ENCODE data around the gene ELFN2.
"Not testable (repeated sequence)": the region's sequence is repeated elsewhere in the genome, so short reads cannot be mapped to it uniquely, and the experiment has no call there.

The ELFN2 gene

GRCh38 chr22:37409031-37409430, 18.2 kb downstream of the ELFN2 start:
- no peak for DNase-seq

GRCh38 chr22:37407856-37408255, 19.4 kb downstream of the ELFN2 start:
- no peak for DNase-seq

GRCh38 chr22:37406441-37407235, 20.6 kb downstream of the ELFN2 start:
- no peak for DNase-seq

GRCh38 chr22:37404091-37404490, 23.2 kb downstream of the ELFN2 start:
- DNase-seq: no peak

GRCh38 chr22:37403267-37403960, 23.9 kb downstream of the ELFN2 start:
- no peak for DNase-seq

- no peak for DNase-seq
These were observed 25.1 kb downstream of the ELFN2 start for GRCh38 chr22:37402184-37402506.

GRCh38 chr22:37401401-37402183, 25.7 kb downstream of the ELFN2 start:
- DNase-seq: no peak

GRCh38 chr22:37400719-37401118, 26.6 kb downstream of the ELFN2 start:
- no peak for DNase-seq

- DNase-seq: not testable (repeated sequence)
These were observed 27.8 kb downstream of the ELFN2 start for GRCh38 chr22:37399457-37399856.

- no peak for DNase-seq
These were observed 30.1 kb downstream of the ELFN2 start for GRCh38 chr22:37397226-37397625.

- DNase-seq: no peak
These were observed 30.7 kb downstream of the ELFN2 start for GRCh38 chr22:37396488-37397084.

- DNase-seq: no peak
These were observed 32.9 kb downstream of the ELFN2 start for GRCh38 chr22:37394341-37394740.

GRCh38 chr22:37393746-37394145, 33.5 kb downstream of the ELFN2 start:
- no peak for DNase-seq

GRCh38 chr22:37392721-37393328, 34.5 kb downstream of the ELFN2 start:
- no peak for DNase-seq

- DNase-seq: no peak
These were observed 35.6 kb downstream of the ELFN2 start for GRCh38 chr22:37391702-37392101.

GRCh38 chr22:37390075-37390474, 37.2 kb downstream of the ELFN2 start:
- no peak for DNase-seq

- no peak for DNase-seq
These were observed 38.7 kb downstream of the ELFN2 start for GRCh38 chr22:37388538-37388937.

- DNase-seq: no peak
These were observed 39.5 kb downstream of the ELFN2 start for GRCh38 chr22:37387793-37388192.

- no peak for DNase-seq
These were observed 40.8 kb downstream of the ELFN2 start for GRCh38 chr22:37386441-37386840.

GRCh38 chr22:37384691-37385090, 42.6 kb downstream of the ELFN2 start:
- no peak for DNase-seq

GRCh38 chr22:37383341-37383740, 43.9 kb downstream of the ELFN2 start:
- DNase-seq: no peak

GRCh38 chr22:37381489-37381888, 45.8 kb downstream of the ELFN2 start:
- DNase-seq: no peak

- DNase-seq: no peak
These were observed 47.6 kb downstream of the ELFN2 start for GRCh38 chr22:37379722-37380121.
